ENCODE results near the gene ACOX3.

GRCh38 chr4:8376361-8377102 lies 64.0 kb downstream of the ACOX3 start:
- no peak for TF ChIP-seq CTCF (conservative IDR thresholded peaks at IDR 0.05; ENCODE audit: low read length)
- no peak for TF ChIP-seq EZH2phosphoT487 (IDR thresholded peaks at IDR 0.05; ENCODE audit: borderline replicate concordance)
